Nephron (organoid): ENCODE measurements around the gene VEGFB.

Experiments used
- H3K27ac Mint-ChIP-seq, 3 experiments: 2 replicates each; pipeline ENCODE4 v1.8.0; 2020; ENCODE audit warnings: mixed read lengths in 3 of 3, mild to moderate bottlenecking in 2 of 3, moderate library complexity in 1 of 3
- H3K27me3 Mint-ChIP-seq: 2 replicates; pipeline ENCODE4 v1.8.0; 2021; ENCODE audit warnings: low read depth, mild to moderate bottlenecking, moderate library complexity, mixed read lengths
- H3K36me3 Mint-ChIP-seq: 2 replicates; pipeline ENCODE4 v1.8.0; 2020; ENCODE audit warnings: low read depth, mixed read lengths
- H3K4me1 Mint-ChIP-seq: 2 replicates; pipeline ENCODE4 v1.8.0; 2020; ENCODE audit warnings: mixed read lengths
- H3K4me3 Mint-ChIP-seq, 3 experiments: 2 replicates each; pipeline ENCODE4 v1.8.0; 2020; ENCODE audit warnings: mild to moderate bottlenecking in 3 of 3, mixed read lengths in 3 of 3, moderate library complexity in 2 of 3
- H3K9me3 Mint-ChIP-seq: 2 replicates; pipeline ENCODE4 v1.8.0; 2020; ENCODE audit warnings: mixed read lengths
- CTCF ChIP-seq, 3 experiments: fragments of 200-600 bp; sonication (generic); IDR thresholded peaks; one replicate each; pipeline ENCODE4 v1.5.0; 2021; ENCODE audit warnings: antibody characterized with exemption in 3 of 3; ENCODE audit not compliant: unreplicated experiment in 3 of 3

Gene VEGFB

GRCh38 chr11:64233913-64234586 is at the start of gene VEGFB:
Gene VEGFB (plus strand): TSS chr11:64234584. CDS start chr11:64234834, 250 bp downstream.
- H3K27me3 Mint-ChIP-seq, result peaks cover 4% of the 10 kb centered on the region
- no peaks in the 10 kb centered on the region for H3K9me3 Mint-ChIP-seq
- H3K4me1 Mint-ChIP-seq, result peaks cover 46% of the 10 kb centered on the region
- H3K36me3 Mint-ChIP-seq, result peaks cover 9% of the 10 kb centered on the region
- peak within 1 kb of the TSS; percentile 55 to 84 (median 68) for H3K27ac Mint-ChIP-seq
- H3K4me3 Mint-ChIP-seq, result peak within 1 kb of the TSS; percentile 84 to 92 (median 90)
- no peak for TF ChIP-seq CTCF (IDR thresholded peaks at IDR 0.05; ENCODE audit: unreplicated experiment in 3 of 3)

- H3K9me3 Mint-ChIP-seq, result no peaks in the 10 kb centered on the region
- H3K27me3 Mint-ChIP-seq, result peaks cover 4% of the 10 kb centered on the region
- peak overlapping the region; percentile 93 to 95 (median 95) for H3K4me3 Mint-ChIP-seq
- H3K27ac Mint-ChIP-seq, result peak overlapping the region; percentile 94 to 99 (median 95)
- peaks cover 4% of the 10 kb centered on the region for H3K36me3 Mint-ChIP-seq
- peak; percentile 36 to 48 (median 40) for TF ChIP-seq CTCF (IDR thresholded peaks at IDR 0.05; ENCODE audit: unreplicated experiment in 3 of 3)
- H3K4me1 Mint-ChIP-seq, result peaks cover 38% of the 10 kb centered on the region
Measured at GRCh38 chr11:64185175-64185692, 49.1 kb upstream of the VEGFB start.

- Mint-ChIP-seq H3K27me3 (peaks cover 4% of the 10 kb centered on the region), H3K9me3 (no peaks in the 10 kb centered on the region), H3K4me3 (peak within 1 kb of the TSS; percentile 93 to 95 (median 95)), H3K27ac (peak within 1 kb of the TSS; percentile 94 to 99 (median 95)), H3K4me1 (peaks cover 33% of the 10 kb centered on the region), H3K36me3 (peaks cover 9% of the 10 kb centered on the region)
- TF ChIP-seq CTCF (IDR thresholded peaks at IDR 0.05; ENCODE audit: unreplicated experiment in 3 of 3), result peak in 2 of 3 experiments; percentile 24 to 35
Measured at GRCh38 chr11:64185693-64186491, 48.5 kb upstream of the VEGFB start, which contains the start of gene STIP1. Gene STIP1 (plus strand): TSS chr11:64186171. CDS start chr11:64186262, 91 bp downstream.

- Mint-ChIP-seq H3K36me3 (peaks cover 9% of the 10 kb centered on the region), H3K27me3 (peaks cover 2% of the 10 kb centered on the region)
Measured at GRCh38 chr11:64186492-64187165, 47.8 kb upstream of the VEGFB start.

GRCh38 chr11:64192434-64192833 is 42.0 kb upstream of the VEGFB start:
- no peaks in the 10 kb centered on the region for H3K9me3 Mint-ChIP-seq
- H3K4me1 Mint-ChIP-seq, result peaks cover 5% of the 10 kb centered on the region
- no peaks in the 10 kb centered on the region for H3K27me3 Mint-ChIP-seq
- peaks cover 57% of the 10 kb centered on the region for H3K36me3 Mint-ChIP-seq
- H3K27ac Mint-ChIP-seq, result no peak overlapping the region
- no peak for TF ChIP-seq CTCF (IDR thresholded peaks at IDR 0.05; ENCODE audit: unreplicated experiment in 3 of 3)
- no peak overlapping the region for H3K4me3 Mint-ChIP-seq

More at GRCh38 chr11:64186492-64187165, 47.8 kb upstream of the VEGFB start:
- TF ChIP-seq CTCF (IDR thresholded peaks at IDR 0.05; ENCODE audit: unreplicated experiment in 3 of 3), result no peak
- Mint-ChIP-seq H3K27ac (peak overlapping the region in 1 of 3 experiments; percentile 72), H3K9me3 (no peaks in the 10 kb centered on the region), H3K4me1 (peaks cover 26% of the 10 kb centered on the region), H3K4me3 (no peak overlapping the region)
